GM18498 (cell line): Measurements from ENCODE around the gene SFT2D2.

Source experiments
- ATAC-seq: cut with Tn5 transposase; IDR thresholded peaks from one replicate; pipeline ENCODE4 v1.9.1; 2021; ENCODE audit warnings: mild to moderate bottlenecking, moderate library complexity; ENCODE audit not compliant: unreplicated experiment

SFT2D2 gene

GRCh38 chr1:168301664-168302320 is 76.0 kb downstream of the SFT2D2 start:
- ATAC-seq: no peak
